Caco-2 (cell line): ENCODE data around the gene SLC1A3. TPM values are rescaled to one million over a fixed set of nuclear protein-coding genes. Genes with fewer than 3 reads are reported as not detected.

ENCODE experiments used
- BruUV-seq: library from RNA; stranded (reverse); fragments of 400-500 nt; replicated peaks from 2 replicates; lab custom pipeline; 2021; lab: Mats Ljungman, UMichigan
- CTCF ChIA-PET: fragments of 300-600 bp; sonication (Branson Sonifier 250); formaldehyde crosslinking; loops from one replicate; lab custom pipeline; 2022; ENCODE audit warnings: antibody characterized with exemption; lab: Charles Lee
- POLR2A ChIA-PET: fragments of 300-600 bp; sonication (Branson Sonifier 250); formaldehyde crosslinking; loops from one replicate; lab custom pipeline; 2022; ENCODE audit warnings: antibody characterized with exemption; lab: Charles Lee
- DNase-seq, 2 experiments: peaks; one replicate each; pipeline versions ENCODE4 v3.0.0 to v3.0.0-alpha.2; 2020 to 2022
- H3K27me3 ChIP-seq: replicated peaks from 2 replicates; pipeline ENCODE4 v1.6.0; 2011; ENCODE audit warnings: low read length; ENCODE audit not compliant: control insufficient read depth, insufficient read depth
- H3K36me3 ChIP-seq: 2 replicates; pipeline ENCODE4 v1.5.1; 2011; ENCODE audit warnings: low read length; ENCODE audit not compliant: control insufficient read depth, insufficient read depth
- H3K4me1 ChIP-seq: fragments of 250-450 bp; sonication (Bioruptor Pico); 2 replicates; pipeline ENCODE4 v1.5.1; 2020; ENCODE audit warnings: mild to moderate bottlenecking
- H3K4me3 ChIP-seq: 2 replicates; pipeline ENCODE4 v1.5.1; 2011; ENCODE audit warnings: low read depth, mild to moderate bottlenecking, control low read depth, low read length
- H3K9me3 ChIP-seq: fragments of 250-450 bp; sonication (Bioruptor Pico); 2 replicates; pipeline ENCODE4 v1.5.1; 2020; ENCODE audit warnings: mild to moderate bottlenecking, moderate library complexity
- H3K27ac Mint-ChIP-seq: one replicate; pipeline ENCODE4 v1.8.0; 2022; ENCODE audit warnings: mixed read lengths; ENCODE audit not compliant: unreplicated experiment
- H3K27me3 Mint-ChIP-seq: one replicate; pipeline ENCODE4 v1.8.0; 2022; ENCODE audit warnings: mixed read lengths; ENCODE audit not compliant: insufficient read depth, unreplicated experiment
- H3K36me3 Mint-ChIP-seq: one replicate; pipeline ENCODE4 v1.8.0; 2022; ENCODE audit warnings: mild to moderate bottlenecking, mixed read lengths; ENCODE audit not compliant: insufficient read depth, unreplicated experiment
- H3K4me1 Mint-ChIP-seq: one replicate; pipeline ENCODE4 v1.8.0; 2022; ENCODE audit warnings: low read depth, mixed read lengths; ENCODE audit not compliant: unreplicated experiment
- H3K4me3 Mint-ChIP-seq: one replicate; pipeline ENCODE4 v1.8.0; 2022; ENCODE audit warnings: mild to moderate bottlenecking, moderate library complexity, mixed read lengths; ENCODE audit not compliant: unreplicated experiment
- H3K9me3 Mint-ChIP-seq: one replicate; pipeline ENCODE4 v1.8.0; 2022; ENCODE audit warnings: mixed read lengths; ENCODE audit not compliant: unreplicated experiment
- intact Hi-C: fragments of 100-400 bp; cut with micrococcal nuclease; formaldehyde crosslinking; loops from one replicate; pipeline ENCODE4 v1.10.0; 2022; ENCODE audit not compliant: unreplicated experiment
- total RNA-seq: library from RNA; stranded (reverse); gene quantifications from 2 replicates; pipeline ENCODE4 v1.2.3, GENCODE V29; 2022
- TF ChIP-seq, protein P1 (sequence below), 2 experiments: fragments of 200-600 bp in 1 of 2; IDR thresholded peaks; 1 replicate in 1 of 2; 2 replicates in 1 of 2; pipeline versions ENCODE4 v1.5.1 to v1.8.0; 2011 to 2022; ENCODE audit warnings: antibody characterized with exemption in 1 of 2, control low read depth in 1 of 2, inconsistent platforms in 1 of 2, low read depth in 1 of 2, low read length in 1 of 2, mild to moderate bottlenecking in 1 of 2, moderate library complexity in 1 of 2; ENCODE audit not compliant: insufficient read depth in 1 of 2, severe bottlenecking in 1 of 2, unreplicated experiment in 1 of 2

SLC1A3 gene
- total RNA-seq, 1 experiment from 2014 or later: 178 TPM

- H3K36me3 ChIP-seq: no peaks in the 10 kb centered on the region
- no peaks in the 10 kb centered on the region for H3K9me3 ChIP-seq
- BruUV-seq: no TSS peak
- intact Hi-C loops: loop anchor here (10.0 kb wide), 2 partner anchors 450 to 620 kb away; partner anchors contain the start of gene NADK2
- no peak overlapping the region for H3K4me3 ChIP-seq
- ChIA-PET CTCF (no interaction called here), POLR2A (no interaction called here)
- DNase-seq: peak; percentile 16 to 38
- no peaks in the 10 kb centered on the region for H3K27me3 ChIP-seq
- H3K4me1 ChIP-seq: peaks cover 21% of the 10 kb centered on the region
- no peaks in the 10 kb centered on the region for H3K27me3 Mint-ChIP-seq
- TF ChIP-seq, protein P1, sequence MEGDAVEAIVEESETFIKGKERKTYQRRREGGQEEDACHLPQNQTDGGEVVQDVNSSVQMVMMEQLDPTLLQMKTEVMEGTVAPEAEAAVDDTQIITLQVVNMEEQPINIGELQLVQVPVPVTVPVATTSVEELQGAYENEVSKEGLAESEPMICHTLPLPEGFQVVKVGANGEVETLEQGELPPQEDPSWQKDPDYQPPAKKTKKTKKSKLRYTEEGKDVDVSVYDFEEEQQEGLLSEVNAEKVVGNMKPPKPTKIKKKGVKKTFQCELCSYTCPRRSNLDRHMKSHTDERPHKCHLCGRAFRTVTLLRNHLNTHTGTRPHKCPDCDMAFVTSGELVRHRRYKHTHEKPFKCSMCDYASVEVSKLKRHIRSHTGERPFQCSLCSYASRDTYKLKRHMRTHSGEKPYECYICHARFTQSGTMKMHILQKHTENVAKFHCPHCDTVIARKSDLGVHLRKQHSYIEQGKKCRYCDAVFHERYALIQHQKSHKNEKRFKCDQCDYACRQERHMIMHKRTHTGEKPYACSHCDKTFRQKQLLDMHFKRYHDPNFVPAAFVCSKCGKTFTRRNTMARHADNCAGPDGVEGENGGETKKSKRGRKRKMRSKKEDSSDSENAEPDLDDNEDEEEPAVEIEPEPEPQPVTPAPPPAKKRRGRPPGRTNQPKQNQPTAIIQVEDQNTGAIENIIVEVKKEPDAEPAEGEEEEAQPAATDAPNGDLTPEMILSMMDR (IDR thresholded peaks at IDR 0.05; ENCODE audit: insufficient read depth in 1 of 2, low read depth in 1 of 2, low read length in 1 of 2, severe bottlenecking in 1 of 2, unreplicated experiment in 1 of 2): no peak
- peaks cover 36% of the 10 kb centered on the region for H3K4me1 Mint-ChIP-seq
- no peak overlapping the region for H3K4me3 Mint-ChIP-seq
- peaks cover 10% of the 10 kb centered on the region for H3K36me3 Mint-ChIP-seq
- H3K9me3 Mint-ChIP-seq: no peaks in the 10 kb centered on the region
- no peak overlapping the region for H3K27ac Mint-ChIP-seq
Observed at GRCh38 chr5:36694351-36694750, 87.9 kb downstream of the SLC1A3 start.

- BruUV-seq: no TSS peak
- Mint-ChIP-seq H3K27ac (no peak overlapping the region), H3K27me3 (no peaks in the 10 kb centered on the region), H3K4me1 (peaks cover 41% of the 10 kb centered on the region), H3K9me3 (no peaks in the 10 kb centered on the region), H3K4me3 (no peak overlapping the region), H3K36me3 (no peaks in the 10 kb centered on the region)
- Histone ChIP-seq H3K4me3 (no peak overlapping the region), H3K36me3 (no peaks in the 10 kb centered on the region), H3K9me3 (no peaks in the 10 kb centered on the region), H3K4me1 (peaks cover 24% of the 10 kb centered on the region), H3K27me3 (no peaks in the 10 kb centered on the region)
- TF ChIP-seq, protein P1 (IDR thresholded peaks at IDR 0.05; ENCODE audit: insufficient read depth in 1 of 2, low read depth in 1 of 2, low read length in 1 of 2, severe bottlenecking in 1 of 2, unreplicated experiment in 1 of 2): peak; percentile 84 to 92
- DNase-seq: peak; percentile 71 to 76
- intact Hi-C loops: loop anchor here (1.0 to 10.0 kb wide), 5 partner anchors 94 to 621 kb away; partner anchors contain the start of gene NADK2
- ChIA-PET CTCF (interaction anchor here (0.6 to 2.8 kb wide), 10 partner anchors 10 to 617 kb away, joined by 3 to 44 read pairs (median 4); partner anchors contain the start of gene NADK2), POLR2A (no interaction called here)
Observed at GRCh38 chr5:36696059-36696673, 89.8 kb downstream of the SLC1A3 start.

DNA sequence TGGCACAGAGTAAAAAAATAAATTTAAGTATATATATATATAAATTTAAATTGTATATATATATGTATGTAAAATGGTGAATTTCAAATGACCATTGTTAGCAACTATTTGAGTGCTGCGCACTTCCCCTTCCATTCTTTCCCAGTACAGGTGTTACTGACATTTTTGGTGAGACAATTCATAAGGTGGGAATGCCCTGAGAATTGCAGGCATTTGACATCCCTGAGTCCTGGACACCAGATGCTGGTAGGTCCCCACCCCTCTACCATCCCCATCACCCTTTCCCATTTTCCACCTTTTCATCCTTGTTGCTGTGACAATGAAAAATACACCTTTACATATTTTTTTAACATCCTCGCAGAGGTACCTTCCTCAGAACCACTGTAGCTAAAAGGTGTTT lies 91.6 kb downstream of the SLC1A3 start:
- CTCF ChIA-PET: no interaction called here
- DNase-seq: no peak
- Mint-ChIP-seq H3K27me3 (no peaks in the 10 kb centered on the region), H3K36me3 (no peaks in the 10 kb centered on the region), H3K9me3 (no peaks in the 10 kb centered on the region), H3K4me1 (peaks cover 45% of the 10 kb centered on the region), H3K27ac (no peak overlapping the region), H3K4me3 (no peak overlapping the region)
- H3K27me3 ChIP-seq: no peaks in the 10 kb centered on the region
- intact Hi-C loops: loop anchor here (10.0 kb wide), 2 partner anchors 453 to 623 kb away; partner anchors contain the start of gene NADK2
- POLR2A ChIA-PET: no interaction called here
- H3K4me3 ChIP-seq: no peak overlapping the region
- no peaks in the 10 kb centered on the region for H3K36me3 ChIP-seq
- H3K4me1 ChIP-seq: peaks cover 24% of the 10 kb centered on the region
- TF ChIP-seq, protein P1 (IDR thresholded peaks at IDR 0.05; ENCODE audit: insufficient read depth in 1 of 2, low read depth in 1 of 2, low read length in 1 of 2, severe bottlenecking in 1 of 2, unreplicated experiment in 1 of 2): no peak
- no TSS peak for BruUV-seq
- H3K9me3 ChIP-seq: no peaks in the 10 kb centered on the region
